ENCODE results near the gene SPOCD1.

Gene SPOCD1

GRCh38 chr1:31815752-31816500 lies at the start of gene SPOCD1:
Gene SPOCD1 (minus strand): TSS chr1:31816022. CDS start chr1:31815333, 689 bp downstream.
- no peaks in the 10 kb centered on the region for H3K36me3 Mint-ChIP-seq (ENCODE audit: low read depth)
- H3K27me3 Mint-ChIP-seq: no peaks in the 10 kb centered on the region
- H3K27ac Mint-ChIP-seq: no peak within 1 kb of the TSS
- H3K9me3 Mint-ChIP-seq: no peaks in the 10 kb centered on the region
- peak; percentile 77 for ATAC-seq
- DNase-seq: peak; percentile 90
- H3K4me3 Mint-ChIP-seq: no peak within 1 kb of the TSS
- peaks cover 6% of the 10 kb centered on the region for H3K4me1 Mint-ChIP-seq

- Mint-ChIP-seq H3K27ac (no peak overlapping the region), H3K4me1 (peaks cover 4% of the 10 kb centered on the region), H3K4me3 (no peak overlapping the region), H3K9me3 (no peaks in the 10 kb centered on the region), H3K36me3 (ENCODE audit: low read depth) (no peaks in the 10 kb centered on the region), H3K27me3 (no peaks in the 10 kb centered on the region)
- DNase-seq: no peak
- ATAC-seq: no peak
Observed at GRCh38 chr1:31862071-31862470, 46.2 kb upstream of the SPOCD1 start.

- DNase-seq: no peak
- Mint-ChIP-seq H3K4me1 (no peaks in the 10 kb centered on the region), H3K36me3 (ENCODE audit: low read depth) (no peaks in the 10 kb centered on the region), H3K27ac (no peak overlapping the region), H3K4me3 (no peak overlapping the region), H3K27me3 (no peaks in the 10 kb centered on the region), H3K9me3 (no peaks in the 10 kb centered on the region)
- ATAC-seq: no peak
Observed at GRCh38 chr1:31861346-31861745, 45.5 kb upstream of the SPOCD1 start.

GRCh38 chr1:31860581-31860980 lies 44.8 kb upstream of the SPOCD1 start:
- Mint-ChIP-seq H3K27ac (no peak overlapping the region), H3K4me1 (no peaks in the 10 kb centered on the region), H3K9me3 (no peaks in the 10 kb centered on the region), H3K4me3 (no peak overlapping the region), H3K36me3 (ENCODE audit: low read depth) (no peaks in the 10 kb centered on the region), H3K27me3 (no peaks in the 10 kb centered on the region)
- DNase-seq (no peak), ATAC-seq (no peak)

GRCh38 chr1:31859719-31860118 lies 43.9 kb upstream of the SPOCD1 start:
- Mint-ChIP-seq H3K4me1 (no peaks in the 10 kb centered on the region), H3K9me3 (no peaks in the 10 kb centered on the region), H3K27me3 (no peaks in the 10 kb centered on the region), H3K36me3 (ENCODE audit: low read depth) (no peaks in the 10 kb centered on the region), H3K4me3 (no peak overlapping the region), H3K27ac (no peak overlapping the region)
- ATAC-seq (no peak), DNase-seq (no peak)

GRCh38 chr1:31859044-31859443 lies 43.2 kb upstream of the SPOCD1 start:
- no peaks in the 10 kb centered on the region for H3K9me3 Mint-ChIP-seq
- DNase-seq (no peak), ATAC-seq (no peak)
- H3K27me3 Mint-ChIP-seq: no peaks in the 10 kb centered on the region
- no peak overlapping the region for H3K4me3 Mint-ChIP-seq
- H3K36me3 Mint-ChIP-seq (ENCODE audit: low read depth): no peaks in the 10 kb centered on the region
- H3K4me1 Mint-ChIP-seq: no peaks in the 10 kb centered on the region
- H3K27ac Mint-ChIP-seq: no peak overlapping the region

- no peaks in the 10 kb centered on the region for H3K27me3 Mint-ChIP-seq
- no peak overlapping the region for H3K27ac Mint-ChIP-seq
- DNase-seq: no peak
- H3K4me1 Mint-ChIP-seq: no peaks in the 10 kb centered on the region
- ATAC-seq: no peak
- H3K36me3 Mint-ChIP-seq (ENCODE audit: low read depth): no peaks in the 10 kb centered on the region
- no peak overlapping the region for H3K4me3 Mint-ChIP-seq
- no peaks in the 10 kb centered on the region for H3K9me3 Mint-ChIP-seq
Observed at GRCh38 chr1:31857863-31858262, 42.0 kb upstream of the SPOCD1 start.

GRCh38 chr1:31856140-31856539 lies 40.3 kb upstream of the SPOCD1 start:
- no peaks in the 10 kb centered on the region for H3K4me1 Mint-ChIP-seq
- H3K27ac Mint-ChIP-seq: no peak overlapping the region
- H3K36me3 Mint-ChIP-seq (ENCODE audit: low read depth): no peaks in the 10 kb centered on the region
- H3K27me3 Mint-ChIP-seq: no peaks in the 10 kb centered on the region
- DNase-seq (no peak), ATAC-seq (no peak)
- H3K4me3 Mint-ChIP-seq: no peak overlapping the region
- no peaks in the 10 kb centered on the region for H3K9me3 Mint-ChIP-seq

- H3K36me3 Mint-ChIP-seq (ENCODE audit: low read depth): no peaks in the 10 kb centered on the region
Observed at GRCh38 chr1:31855038-31855845, 39.4 kb upstream of the SPOCD1 start.

GRCh38 chr1:31849653-31850052 lies 33.8 kb upstream of the SPOCD1 start:
- no peaks in the 10 kb centered on the region for H3K9me3 Mint-ChIP-seq
- peaks cover 48% of the 10 kb centered on the region for H3K4me1 Mint-ChIP-seq
- H3K4me3 Mint-ChIP-seq: no peak overlapping the region
- DNase-seq: no peak
- no peak for ATAC-seq
- H3K36me3 Mint-ChIP-seq (ENCODE audit: low read depth): no peaks in the 10 kb centered on the region
- no peak overlapping the region for H3K27ac Mint-ChIP-seq
- no peaks in the 10 kb centered on the region for H3K27me3 Mint-ChIP-seq

More at GRCh38 chr1:31855038-31855845, 39.4 kb upstream of the SPOCD1 start:
- ATAC-seq (no peak), DNase-seq (no peak)
- no peaks in the 10 kb centered on the region for H3K9me3 Mint-ChIP-seq
- no peak overlapping the region for H3K4me3 Mint-ChIP-seq
- H3K4me1 Mint-ChIP-seq: no peaks in the 10 kb centered on the region
- no peak overlapping the region for H3K27ac Mint-ChIP-seq
- no peaks in the 10 kb centered on the region for H3K27me3 Mint-ChIP-seq

- H3K4me3 Mint-ChIP-seq: peak overlapping the region; percentile 50
- peaks cover 48% of the 10 kb centered on the region for H3K4me1 Mint-ChIP-seq
- DNase-seq (peak; percentile 38), ATAC-seq (peak; percentile 73)
- H3K27me3 Mint-ChIP-seq: no peaks in the 10 kb centered on the region
- peak overlapping the region; percentile 52 for H3K27ac Mint-ChIP-seq
- H3K9me3 Mint-ChIP-seq: no peaks in the 10 kb centered on the region
- H3K36me3 Mint-ChIP-seq (ENCODE audit: low read depth): no peaks in the 10 kb centered on the region
Observed at GRCh38 chr1:31848381-31848897, 32.6 kb upstream of the SPOCD1 start.

GRCh38 chr1:31846484-31846883 lies 30.7 kb upstream of the SPOCD1 start:
- Mint-ChIP-seq H3K27me3 (no peaks in the 10 kb centered on the region), H3K27ac (no peak overlapping the region), H3K4me1 (peaks cover 48% of the 10 kb centered on the region), H3K36me3 (ENCODE audit: low read depth) (no peaks in the 10 kb centered on the region), H3K4me3 (no peak overlapping the region), H3K9me3 (no peaks in the 10 kb centered on the region)
- ATAC-seq (no peak), DNase-seq (no peak)

- DNase-seq (no peak), ATAC-seq (no peak)
- Mint-ChIP-seq H3K27me3 (no peaks in the 10 kb centered on the region), H3K4me1 (peaks cover 39% of the 10 kb centered on the region), H3K9me3 (no peaks in the 10 kb centered on the region), H3K27ac (no peak overlapping the region), H3K36me3 (ENCODE audit: low read depth) (no peaks in the 10 kb centered on the region), H3K4me3 (no peak overlapping the region)
Observed at GRCh38 chr1:31843506-31843905, 27.7 kb upstream of the SPOCD1 start.

GRCh38 chr1:31839662-31840343 lies 24.0 kb upstream of the SPOCD1 start:
- H3K9me3 Mint-ChIP-seq: no peaks in the 10 kb centered on the region
- H3K27ac Mint-ChIP-seq: no peak overlapping the region
- H3K4me1 Mint-ChIP-seq: peaks cover 10% of the 10 kb centered on the region
- no peaks in the 10 kb centered on the region for H3K27me3 Mint-ChIP-seq
- no peaks in the 10 kb centered on the region for H3K36me3 Mint-ChIP-seq (ENCODE audit: low read depth)
- ATAC-seq (no peak), DNase-seq (no peak)
- H3K4me3 Mint-ChIP-seq: no peak overlapping the region

Data from activated naive CD8-positive, alpha-beta T cell treated with anti-CD3 and anti-CD28 coated beads, Interleukin-2, amount 50 U/mL, for 24 hours (primary cell).